Measurements from ENCODE around the gene ARFIP2. TPM values are rescaled to one million over a fixed set of nuclear protein-coding genes. Genes with fewer than 3 reads are reported as not detected.
A peak's percentile ranks its signal among the peaks of the same experiment; 100 is the strongest.

ARFIP2 gene, protein sequence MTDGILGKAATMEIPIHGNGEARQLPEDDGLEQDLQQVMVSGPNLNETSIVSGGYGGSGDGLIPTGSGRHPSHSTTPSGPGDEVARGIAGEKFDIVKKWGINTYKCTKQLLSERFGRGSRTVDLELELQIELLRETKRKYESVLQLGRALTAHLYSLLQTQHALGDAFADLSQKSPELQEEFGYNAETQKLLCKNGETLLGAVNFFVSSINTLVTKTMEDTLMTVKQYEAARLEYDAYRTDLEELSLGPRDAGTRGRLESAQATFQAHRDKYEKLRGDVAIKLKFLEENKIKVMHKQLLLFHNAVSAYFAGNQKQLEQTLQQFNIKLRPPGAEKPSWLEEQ
- total RNA-seq = 100 to 1,000 TPM in 1 of 4 donors, 10 to 100 TPM in 3; 77.3 to 110 (median 87.2) TPM

GRCh38 chr11:6481012-6481923 is at the start of gene ARFIP2, which contains the start of gene TIMM10B:
TSS of gene ARFIP2 (minus strand) at chr11:6481331. CDS start at chr11:6480421, 910 bp downstream.
TSS of gene TIMM10B (plus strand) at chr11:6481501. CDS start at chr11:6481517, 16 bp downstream.
- in situ Hi-C loops (cut with MboI; ENCODE audit: low pct_ligation_motif_present in 1 of 4, low pct_unique_long_range_greater_than_20kb in 1 of 4, low sequenced_read_pairs in 3 of 4) = loop anchor here in 1 of 4 donors (10.0 kb wide), 1 partner anchor 246 kb away; the partner anchor contains the start of genes CNGA4 and FHIP1B
- WGBS, 2 donors (ENCODE audit: low coverage in 1 of 2) = 1% methylated on average over 61 of the region's 66 CpGs; no CpG with 5 or more reads in 1 of the 2 donors
- peak; percentile 98 to 99 (median 99) for TF ChIP-seq POLR2AphosphoS5 (IDR thresholded peaks at IDR 0.05)
- peak; percentile 49 for TF ChIP-seq EP300 (IDR thresholded peaks at IDR 0.05; ENCODE audit: low read depth)
- no peak for TF ChIP-seq CTCF (IDR thresholded peaks at IDR 0.05)
- peak; percentile 96 for TF ChIP-seq POLR2A (IDR thresholded peaks at IDR 0.05)

DNA sequence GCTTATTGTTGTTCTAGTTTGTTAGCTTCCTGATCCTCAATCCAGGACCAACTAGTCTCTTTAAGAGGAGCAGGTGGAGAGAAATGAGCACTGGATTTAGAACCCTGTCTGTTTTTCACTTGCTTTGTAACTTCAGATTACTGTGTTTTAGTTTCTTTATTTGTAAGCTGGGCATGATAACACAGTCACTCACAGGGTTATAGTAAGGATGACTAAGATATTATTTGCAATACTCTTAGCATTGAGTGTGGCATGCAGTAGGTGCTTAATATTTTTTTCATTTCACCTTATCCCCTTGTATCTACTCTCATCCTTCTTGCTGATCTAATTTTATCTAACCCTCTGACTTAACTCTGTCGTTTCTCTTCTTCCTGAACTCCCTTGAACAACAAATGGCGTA is 49.7 kb upstream of the ARFIP2 start:
- intact Hi-C loops (cut with DNase I; ENCODE audit: low total_unique reads) = loop anchor here (10.0 kb wide), 1 partner anchor 154 kb away; the partner anchor contains the start of gene MRPL17
- Histone ChIP-seq H3K27ac (no peak overlapping the region), H3K9me3 (no peaks in the 10 kb centered on the region), H3K36me3 (no peaks in the 10 kb centered on the region), H3K27me3 (no peaks in the 10 kb centered on the region), H3K4me3 (no peak overlapping the region), H3K4me1 (no peaks in the 10 kb centered on the region)
- no peak for TF ChIP-seq CTCF (IDR thresholded peaks at IDR 0.05)
- no peak for TF ChIP-seq POLR2AphosphoS5 (IDR thresholded peaks at IDR 0.05)
- TF ChIP-seq EP300 (IDR thresholded peaks at IDR 0.05; ENCODE audit: low read depth) = no peak
- TF ChIP-seq POLR2A (IDR thresholded peaks at IDR 0.05) = no peak
- WGBS, 2 donors (ENCODE audit: low coverage in 1 of 2) = 87 to 89% methylated on average over 2 of the region's 2 CpGs
- no peak for DNase-seq
- in situ Hi-C loops (cut with MboI; ENCODE audit: low pct_ligation_motif_present in 1 of 4, low pct_unique_long_range_greater_than_20kb in 1 of 4, low sequenced_read_pairs in 3 of 4) = loop anchor here in 2 of 4 donors (10.0 kb wide), 2 partner anchors 144 to 174 kb away; no protein-coding TSS in a partner anchor

More at GRCh38 chr11:6481012-6481923, at the start of gene ARFIP2, which contains the start of gene TIMM10B:
- Histone ChIP-seq H3K9me3 (no peaks in the 10 kb centered on the region), H3K27me3 (no peaks in the 10 kb centered on the region), H3K4me1 (peaks cover 13 to 40% (median 29%) of the 10 kb centered on the region in 4 donors), H3K36me3 (peaks cover 0 to 9% (median 0%) of the 10 kb centered on the region in 4 donors), H3K27ac (peak within 1 kb of the TSS; percentile 91 to 96 (median 94)), H3K4me3 (peak within 1 kb of the TSS; percentile 64 to 88 (median 66))
- intact Hi-C loops (cut with DNase I; ENCODE audit: low total_unique reads) = no loop called here
- peak; percentile 99 for DNase-seq

DNA sequence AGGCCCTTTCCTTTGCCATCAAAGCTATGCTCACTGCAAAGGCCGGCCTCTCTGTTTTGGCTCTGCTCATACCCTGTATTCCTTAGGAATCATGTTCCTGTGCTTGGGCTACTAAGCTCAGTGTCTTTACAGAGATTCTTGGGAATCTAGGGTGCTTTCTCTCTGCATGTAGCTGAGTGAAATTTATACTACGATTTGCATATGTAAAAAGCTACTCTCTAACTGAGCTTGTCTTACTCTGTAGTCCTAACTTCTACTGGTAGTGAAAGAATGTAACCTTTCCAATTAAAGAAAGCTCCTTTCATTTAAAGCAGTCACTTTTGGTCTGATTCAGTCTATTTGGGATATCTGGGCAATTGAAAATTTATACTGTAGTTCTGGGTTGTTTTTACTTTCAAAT is 48.1 kb upstream of the ARFIP2 start:
- Histone ChIP-seq H3K9me3 (no peaks in the 10 kb centered on the region), H3K36me3 (no peaks in the 10 kb centered on the region), H3K27ac (no peak overlapping the region), H3K27me3 (no peaks in the 10 kb centered on the region), H3K4me3 (no peak overlapping the region), H3K4me1 (no peaks in the 10 kb centered on the region)
- TF ChIP-seq CTCF (IDR thresholded peaks at IDR 0.05) = no peak
- TF ChIP-seq EP300 (IDR thresholded peaks at IDR 0.05; ENCODE audit: low read depth) = no peak
- TF ChIP-seq POLR2AphosphoS5 (IDR thresholded peaks at IDR 0.05) = no peak
- TF ChIP-seq POLR2A (IDR thresholded peaks at IDR 0.05) = no peak
- intact Hi-C loops (cut with DNase I; ENCODE audit: low total_unique reads) (no loop called here), in situ Hi-C loops (cut with MboI; ENCODE audit: low pct_ligation_motif_present in 1 of 4, low pct_unique_long_range_greater_than_20kb in 1 of 4, low sequenced_read_pairs in 3 of 4) (no loop called here)
- no peak for DNase-seq
- 85% methylated on average over 2 of the region's 2 CpGs; no CpG with 5 or more reads in 1 of the 2 donors for WGBS, 2 donors (ENCODE audit: low coverage in 1 of 2)

Measured in transverse colon (tissue), 4 donors.